Endodermal cell (in vitro differentiated cells): ENCODE results near the gene CDC20. TPM values are rescaled to one million over a fixed set of nuclear protein-coding genes. Genes with fewer than 3 reads are reported as not detected.

Source experiments
- DNase-seq: peaks from one replicate; pipeline ENCODE4 v3.0.0-alpha.2; 2017
- H3K27ac ChIP-seq: 2 replicates; pipeline ENCODE4 v1.5.1; 2013; ENCODE audit warnings: mild to moderate bottlenecking, low read depth, low read length, moderate library complexity
- H3K27me3 ChIP-seq: 2 replicates; pipeline ENCODE4 v1.6.1; 2013; ENCODE audit warnings: mild to moderate bottlenecking, low read length, moderate library complexity; ENCODE audit not compliant: insufficient read depth, control insufficient read depth, poor library complexity, severe bottlenecking
- H3K36me3 ChIP-seq: 2 replicates; pipeline ENCODE4 v1.7.0; 2013; ENCODE audit warnings: mild to moderate bottlenecking, low read length, moderate library complexity; ENCODE audit not compliant: control insufficient read depth, insufficient read depth
- H3K4me1 ChIP-seq: one replicate; pipeline ENCODE4 v1.7.0; 2013; ENCODE audit warnings: low read length; ENCODE audit not compliant: control insufficient read depth, insufficient read depth
- H3K4me3 ChIP-seq: 2 replicates; pipeline ENCODE4 v1.5.1; 2013; ENCODE audit warnings: mild to moderate bottlenecking, low read length, moderate library complexity
- H3K9ac ChIP-seq: 2 replicates; pipeline ENCODE4 v1.6.1; 2013; ENCODE audit warnings: mild to moderate bottlenecking, low read length, moderate library complexity; ENCODE audit not compliant: poor library complexity, severe bottlenecking; ENCODE audit errors: extremely low read depth
- H3K9me3 ChIP-seq: 2 replicates; pipeline ENCODE4 v1.6.1; 2013; ENCODE audit warnings: mild to moderate bottlenecking, low read length, moderate library complexity; ENCODE audit not compliant: control insufficient read depth
- H3K27ac Mint-ChIP-seq: 2 replicates; pipeline ENCODE4 v1.8.0; 2020; ENCODE audit warnings: mixed read lengths
- H3K27me3 Mint-ChIP-seq: 2 replicates; pipeline ENCODE4 v1.8.0; 2021; ENCODE audit warnings: mild to moderate bottlenecking, mixed read lengths; ENCODE audit not compliant: insufficient read depth
- H3K36me3 Mint-ChIP-seq: 2 replicates; pipeline ENCODE4 v1.8.0; 2020; ENCODE audit warnings: low read depth, mixed read lengths
- H3K4me1 Mint-ChIP-seq: 2 replicates; pipeline ENCODE4 v1.8.0; 2020; ENCODE audit warnings: mixed read lengths
- H3K4me3 Mint-ChIP-seq: 2 replicates; pipeline ENCODE4 v1.8.0; 2020; ENCODE audit warnings: mild to moderate bottlenecking, moderate library complexity, mixed read lengths
- H3K9me3 Mint-ChIP-seq: 2 replicates; pipeline ENCODE4 v1.8.0; 2020; ENCODE audit warnings: mild to moderate bottlenecking, mixed read lengths
- CTCF ChIP-seq: fragments of 200-600 bp; sonication (generic); conservative IDR thresholded peaks from 2 replicates; pipeline ENCODE4 v1.5.0; 2021; ENCODE audit warnings: antibody characterized with exemption, mild to moderate bottlenecking
- WGBS, 2 experiments: methylation state at CpG; one replicate each; pipeline versions ENCODE4 v1.1.5 to v1.1.7; 2013; ENCODE audit warnings: missing lambda C conversion rate in 2 of 2, mixed read lengths in 1 of 2; ENCODE audit not compliant: insufficient coverage in 1 of 2, insufficient read length in 1 of 2; 5-methylcytosine and 5-hydroxymethylcytosine counted together
- total RNA-seq, 2 donors: library from RNA; stranded (reverse); fragmentation: NEBNext Ultra II Directional in 1 of 2; extraction: Animal tissue kit (Norgen Biotek cat#: 25700) in 1 of 2; gene quantifications; 2 replicates in 1 of 2; 3 replicates in 1 of 2; pipeline ENCODE4 v1.2.1, GENCODE V29; 2021

The CDC20 gene
- total RNA-seq, 2 donors from 2014 or later: 126 to 149 TPM

GRCh38 chr1:43376723-43377235, 18.0 kb downstream of the CDC20 start:
- H3K27me3 ChIP-seq: no peaks in the 10 kb centered on the region
- H3K27ac ChIP-seq: no peak overlapping the region
- H3K4me3 ChIP-seq: no peak overlapping the region
- H3K27me3 Mint-ChIP-seq: no peaks in the 10 kb centered on the region
- no peaks in the 10 kb centered on the region for H3K9me3 ChIP-seq
- no peak overlapping the region for H3K9ac ChIP-seq
- no peak overlapping the region for H3K4me3 Mint-ChIP-seq
- no peak for TF ChIP-seq CTCF
- DNase-seq: no peak
- peaks cover 5% of the 10 kb centered on the region for H3K36me3 Mint-ChIP-seq
- no peaks in the 10 kb centered on the region for H3K4me1 ChIP-seq
- no peaks in the 10 kb centered on the region for H3K9me3 Mint-ChIP-seq
- no peak overlapping the region for H3K27ac Mint-ChIP-seq
- WGBS, 2 experiments: 93 to 96% methylated on average over 7 of the region's 7 CpGs
- H3K4me1 Mint-ChIP-seq: no peaks in the 10 kb centered on the region
- no peaks in the 10 kb centered on the region for H3K36me3 ChIP-seq

- Mint-ChIP-seq H3K9me3 (no peaks in the 10 kb centered on the region), H3K27me3 (no peaks in the 10 kb centered on the region), H3K36me3 (peaks cover 9% of the 10 kb centered on the region), H3K4me1 (no peaks in the 10 kb centered on the region), H3K4me3 (no peak overlapping the region), H3K27ac (no peak overlapping the region)
- Histone ChIP-seq H3K4me1 (no peaks in the 10 kb centered on the region), H3K36me3 (peaks cover under 1% of the 10 kb centered on the region), H3K4me3 (no peak overlapping the region), H3K9ac (no peak overlapping the region), H3K27ac (no peak overlapping the region), H3K9me3 (no peaks in the 10 kb centered on the region), H3K27me3 (no peaks in the 10 kb centered on the region)
- 100% methylated on average over 1 of the region's 1 CpG; no CpG with 5 or more reads in 1 of the 2 experiments for WGBS, 2 experiments
- TF ChIP-seq CTCF: no peak
- no peak for DNase-seq
These were observed 19.1 kb downstream of the CDC20 start for GRCh38 chr1:43377831-43378230.

GRCh38 chr1:43379476-43379875, 20.7 kb downstream of the CDC20 start:
- H3K27ac Mint-ChIP-seq: no peak overlapping the region

More at GRCh38 chr1:43379476-43379875, 20.7 kb downstream of the CDC20 start:
- H3K36me3 Mint-ChIP-seq: peaks cover 21% of the 10 kb centered on the region
- H3K4me1 Mint-ChIP-seq: no peaks in the 10 kb centered on the region
- Histone ChIP-seq H3K9ac (no peak overlapping the region), H3K36me3 (peaks cover 17% of the 10 kb centered on the region), H3K4me3 (no peak overlapping the region), H3K9me3 (no peaks in the 10 kb centered on the region), H3K27ac (no peak overlapping the region), H3K4me1 (no peaks in the 10 kb centered on the region), H3K27me3 (no peaks in the 10 kb centered on the region)
- no peaks in the 10 kb centered on the region for H3K27me3 Mint-ChIP-seq
- no peaks in the 10 kb centered on the region for H3K9me3 Mint-ChIP-seq
- TF ChIP-seq CTCF: no peak
- 97 to 100% methylated on average over 1 of the region's 1 CpG for WGBS, 2 experiments
- H3K4me3 Mint-ChIP-seq: no peak overlapping the region
- no peak for DNase-seq
